ENCODE data around the gene TAF13.

TAF13 gene

DNA sequence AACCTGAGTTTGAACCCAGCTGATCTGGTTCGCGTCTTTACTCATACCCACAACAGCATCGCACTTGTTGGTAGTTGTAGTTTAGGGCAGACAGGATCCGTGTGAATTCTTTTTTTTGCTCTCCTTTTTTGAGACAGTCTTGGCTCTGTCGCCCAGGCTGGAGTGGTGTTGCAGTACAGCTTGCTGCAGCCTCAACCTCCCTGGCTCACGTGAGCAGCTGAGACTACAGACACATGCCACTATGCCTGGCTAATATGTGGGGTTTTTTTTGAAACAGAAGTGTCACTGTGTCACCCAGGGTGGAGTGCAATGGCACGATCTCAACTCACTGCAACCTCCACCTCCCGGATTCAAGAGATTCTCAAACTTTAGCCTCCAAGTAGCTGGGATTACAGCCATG lies 7.9 kb downstream of the TAF13 start:
- Histone ChIP-seq H4K20me1 (ENCODE audit: insufficient read depth, low read length) (no peaks in the 10 kb centered on the region), H2AFZ (ENCODE audit: low read length) (no peak overlapping the region), H3K27me3 (ENCODE audit: insufficient read depth, low read length) (no peaks in the 10 kb centered on the region), H3K79me2 (ENCODE audit: insufficient read depth, low read length) (no peaks in the 10 kb centered on the region), H3F3A (ENCODE audit: insufficient read depth, low read length) (no peaks in the 10 kb centered on the region), H3K27ac (ENCODE audit: low read depth, low read length, poor library complexity, severe bottlenecking) (no peak overlapping the region), H3K36me3 (ENCODE audit: insufficient read depth, low read length) (peaks cover 40% of the 10 kb centered on the region), H3K9ac (ENCODE audit: low read length) (no peak overlapping the region), H3K9me2 (ENCODE audit: low read depth, low read length) (no peaks in the 10 kb centered on the region), H3K9me3 (ENCODE audit: low read length) (no peaks in the 10 kb centered on the region), H3K4me2 (ENCODE audit: low read length) (no peak overlapping the region), H3K4me3 (ENCODE audit: low read depth, low read length, poor library complexity, severe bottlenecking) (no peak overlapping the region), H3K4me1 (ENCODE audit: insufficient read depth, low read length, severe bottlenecking) (no peaks in the 10 kb centered on the region)
- TF ChIP-seq, protein P1, sequence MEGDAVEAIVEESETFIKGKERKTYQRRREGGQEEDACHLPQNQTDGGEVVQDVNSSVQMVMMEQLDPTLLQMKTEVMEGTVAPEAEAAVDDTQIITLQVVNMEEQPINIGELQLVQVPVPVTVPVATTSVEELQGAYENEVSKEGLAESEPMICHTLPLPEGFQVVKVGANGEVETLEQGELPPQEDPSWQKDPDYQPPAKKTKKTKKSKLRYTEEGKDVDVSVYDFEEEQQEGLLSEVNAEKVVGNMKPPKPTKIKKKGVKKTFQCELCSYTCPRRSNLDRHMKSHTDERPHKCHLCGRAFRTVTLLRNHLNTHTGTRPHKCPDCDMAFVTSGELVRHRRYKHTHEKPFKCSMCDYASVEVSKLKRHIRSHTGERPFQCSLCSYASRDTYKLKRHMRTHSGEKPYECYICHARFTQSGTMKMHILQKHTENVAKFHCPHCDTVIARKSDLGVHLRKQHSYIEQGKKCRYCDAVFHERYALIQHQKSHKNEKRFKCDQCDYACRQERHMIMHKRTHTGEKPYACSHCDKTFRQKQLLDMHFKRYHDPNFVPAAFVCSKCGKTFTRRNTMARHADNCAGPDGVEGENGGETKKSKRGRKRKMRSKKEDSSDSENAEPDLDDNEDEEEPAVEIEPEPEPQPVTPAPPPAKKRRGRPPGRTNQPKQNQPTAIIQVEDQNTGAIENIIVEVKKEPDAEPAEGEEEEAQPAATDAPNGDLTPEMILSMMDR (IDR thresholded peaks at IDR 0.05; ENCODE audit: low read length), result no peak
- no peak for TF ChIP-seq EZH2 (IDR thresholded peaks at IDR 0.05; ENCODE audit: borderline replicate concordance, low read length)

GRCh38 chr1:109065137-109065536 lies 10.7 kb downstream of the TAF13 start:
- Histone ChIP-seq H3K4me2 (ENCODE audit: low read length) (no peak overlapping the region), H3K9ac (ENCODE audit: low read length) (no peak overlapping the region), H3K36me3 (ENCODE audit: insufficient read depth, low read length) (peaks cover 43% of the 10 kb centered on the region), H4K20me1 (ENCODE audit: insufficient read depth, low read length) (no peaks in the 10 kb centered on the region), H3K9me2 (ENCODE audit: low read depth, low read length) (no peaks in the 10 kb centered on the region), H3K27ac (ENCODE audit: low read depth, low read length, poor library complexity, severe bottlenecking) (no peak overlapping the region), H3F3A (ENCODE audit: insufficient read depth, low read length) (no peaks in the 10 kb centered on the region), H2AFZ (ENCODE audit: low read length) (no peak overlapping the region), H3K4me3 (ENCODE audit: low read depth, low read length, poor library complexity, severe bottlenecking) (no peak overlapping the region), H3K79me2 (ENCODE audit: insufficient read depth, low read length) (no peaks in the 10 kb centered on the region), H3K27me3 (ENCODE audit: insufficient read depth, low read length) (no peaks in the 10 kb centered on the region), H3K9me3 (ENCODE audit: low read length) (no peaks in the 10 kb centered on the region), H3K4me1 (ENCODE audit: insufficient read depth, low read length, severe bottlenecking) (no peaks in the 10 kb centered on the region)
- no peak for TF ChIP-seq EZH2 (IDR thresholded peaks at IDR 0.05; ENCODE audit: borderline replicate concordance, low read length)
- TF ChIP-seq, protein P1 (IDR thresholded peaks at IDR 0.05; ENCODE audit: low read length), result no peak

DNA sequence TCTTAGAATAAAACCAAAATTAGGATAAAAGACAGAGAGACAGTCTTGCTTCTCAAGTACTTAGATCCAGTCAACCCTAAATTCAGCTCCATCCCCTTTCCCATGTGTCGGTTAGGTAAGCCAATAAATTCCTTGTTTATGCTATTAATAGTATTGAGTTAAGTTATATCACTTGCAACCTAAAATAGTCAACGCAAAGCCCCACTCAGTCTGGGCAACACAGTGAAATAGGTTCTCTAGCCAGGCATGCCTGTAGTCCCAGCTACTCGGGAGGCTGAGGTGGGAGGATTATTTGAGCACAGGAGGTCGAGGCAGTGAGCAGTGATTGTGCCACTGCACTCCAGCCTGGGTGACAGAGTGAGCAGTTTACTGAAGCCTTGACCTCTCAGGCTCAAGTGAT lies 14.6 kb downstream of the TAF13 start:
- Histone ChIP-seq H4K20me1 (ENCODE audit: insufficient read depth, low read length) (no peaks in the 10 kb centered on the region), H3K9ac (ENCODE audit: low read length) (no peak overlapping the region), H3K4me3 (ENCODE audit: low read depth, low read length, poor library complexity, severe bottlenecking) (no peak overlapping the region), H3F3A (ENCODE audit: insufficient read depth, low read length) (no peaks in the 10 kb centered on the region), H3K36me3 (ENCODE audit: insufficient read depth, low read length) (peaks cover 27% of the 10 kb centered on the region), H3K79me2 (ENCODE audit: insufficient read depth, low read length) (no peaks in the 10 kb centered on the region), H3K4me2 (ENCODE audit: low read length) (no peak overlapping the region), H3K9me3 (ENCODE audit: low read length) (no peaks in the 10 kb centered on the region), H3K27ac (ENCODE audit: low read depth, low read length, poor library complexity, severe bottlenecking) (no peak overlapping the region), H3K27me3 (ENCODE audit: insufficient read depth, low read length) (no peaks in the 10 kb centered on the region), H2AFZ (ENCODE audit: low read length) (no peak overlapping the region), H3K9me2 (ENCODE audit: low read depth, low read length) (no peaks in the 10 kb centered on the region), H3K4me1 (ENCODE audit: insufficient read depth, low read length, severe bottlenecking) (no peaks in the 10 kb centered on the region)
- TF ChIP-seq EZH2 (IDR thresholded peaks at IDR 0.05; ENCODE audit: borderline replicate concordance, low read length), result no peak
- TF ChIP-seq, protein P1 (IDR thresholded peaks at IDR 0.05; ENCODE audit: low read length), result no peak

All from OCI-LY1 (cell line).